Right lobe of liver (tissue), 6 donors: ENCODE results near the gene SNRNP25. TPM values are rescaled to one million over a fixed set of nuclear protein-coding genes. Genes with fewer than 3 reads are reported as not detected.
A peak's percentile ranks its signal among the peaks of the same experiment; 100 is the strongest.

Experiments
- ATAC-seq, 4 donors: fragments of 200-7000 bp; cut with Tn5 transposase; one replicate each; pipeline ENCODE4 v1.9.1; 2020; ENCODE audit warnings: mild to moderate bottlenecking in 4 of 4, moderate library complexity in 4 of 4
- DNase-seq, 3 donors: peaks; one replicate each; pipeline ENCODE4 v3.0.0-alpha.2; 2020
- H3K27ac ChIP-seq, 3 donors: fragments of 200-600 bp; one replicate each; pipeline ENCODE4 v1.8.0; 2022
- H3K27me3 ChIP-seq, 2 donors: fragments of 200-600 bp; one replicate each; pipeline ENCODE4 v1.8.0; 2022
- H3K36me3 ChIP-seq, 4 donors: fragments of 200-600 bp; sonication (generic) in 1 of 4; one replicate each; pipeline versions ENCODE4 v1.5.1 to v1.8.0; 2017 to 2022; ENCODE audit warnings: control low read depth in 1 of 4
- H3K4me1 ChIP-seq, 4 donors: fragments of 200-600 bp; sonication (generic) in 1 of 4; one replicate each; pipeline versions ENCODE4 v1.5.1 to v1.8.0; 2017 to 2022; ENCODE audit warnings: control low read depth in 1 of 4
- H3K4me3 ChIP-seq, 3 donors: fragments of 200-600 bp; one replicate each; pipeline ENCODE4 v1.8.0; 2022
- H3K9me3 ChIP-seq, 4 donors: fragments of 200-600 bp; sonication (generic) in 1 of 4; one replicate each; pipeline versions ENCODE4 v1.5.1 to v1.8.0; 2017 to 2022; ENCODE audit warnings: control low read depth in 1 of 4
- POLR2A ChIP-seq: fragments of 450-650 bp; IDR thresholded peaks from one replicate; pipeline ENCODE4 v1.6.1; 2017; ENCODE audit warnings: antibody characterized with exemption, mild to moderate bottlenecking
- WGBS: methylation state at CpG from one replicate; pipeline ENCODE4 v1.1.6; 2018; ENCODE audit warnings: low coverage, low lambda C conversion rate; ENCODE audit not compliant: insufficient coverage; ENCODE audit errors: missing lambda C conversion rate; 5-methylcytosine and 5-hydroxymethylcytosine counted together
- intact Hi-C, 2 donors: fragments of 100-400 bp; cut with DNase I; formaldehyde crosslinking; loops; one replicate each; pipeline versions ENCODE4 v1.11.2 to v1.14.1; 2022
- total RNA-seq, 6 experiments: library from RNA; depleted of rRNA in 2 of 6; stranded (reverse); fragments of >200 nt in 2 of 6; fragmentation: NEBNext Ultra II Directional in 3 of 6; extraction: Animal tissue kit (Norgen Biotek cat#: 25700) in 3 of 6; gene quantifications; one replicate each; pipeline versions ENCODE4 v1.1.0 to v1.2.4, GENCODE V29; 2016 to 2023
- TF ChIP-seq, protein P1 (sequence below), 4 donors: fragments of 200-600 bp in 3 of 4; fragments of 450-650 bp in 1 of 4; IDR thresholded peaks; one replicate each; pipeline versions ENCODE4 v1.5.1 to v1.8.0; 2016 to 2022; ENCODE audit warnings: antibody characterized with exemption in 4 of 4, mild to moderate bottlenecking in 2 of 4
- donor health status: DM: no; HTN: yes; CAD: no.
- donor health status: DM: no; HTN: no; CAD: no.
- donor health status: DM: no; HTN: no; CAD: no.
- donor health status: DM: no; HTN: yes; CAD: no.
- donor health status: DM: no; HTN: yes; CAD: no.

Gene SNRNP25
- total RNA-seq, 6 experiments from 2014 or later: 11.7 to 15.9 (median 14.8) TPM

DNA sequence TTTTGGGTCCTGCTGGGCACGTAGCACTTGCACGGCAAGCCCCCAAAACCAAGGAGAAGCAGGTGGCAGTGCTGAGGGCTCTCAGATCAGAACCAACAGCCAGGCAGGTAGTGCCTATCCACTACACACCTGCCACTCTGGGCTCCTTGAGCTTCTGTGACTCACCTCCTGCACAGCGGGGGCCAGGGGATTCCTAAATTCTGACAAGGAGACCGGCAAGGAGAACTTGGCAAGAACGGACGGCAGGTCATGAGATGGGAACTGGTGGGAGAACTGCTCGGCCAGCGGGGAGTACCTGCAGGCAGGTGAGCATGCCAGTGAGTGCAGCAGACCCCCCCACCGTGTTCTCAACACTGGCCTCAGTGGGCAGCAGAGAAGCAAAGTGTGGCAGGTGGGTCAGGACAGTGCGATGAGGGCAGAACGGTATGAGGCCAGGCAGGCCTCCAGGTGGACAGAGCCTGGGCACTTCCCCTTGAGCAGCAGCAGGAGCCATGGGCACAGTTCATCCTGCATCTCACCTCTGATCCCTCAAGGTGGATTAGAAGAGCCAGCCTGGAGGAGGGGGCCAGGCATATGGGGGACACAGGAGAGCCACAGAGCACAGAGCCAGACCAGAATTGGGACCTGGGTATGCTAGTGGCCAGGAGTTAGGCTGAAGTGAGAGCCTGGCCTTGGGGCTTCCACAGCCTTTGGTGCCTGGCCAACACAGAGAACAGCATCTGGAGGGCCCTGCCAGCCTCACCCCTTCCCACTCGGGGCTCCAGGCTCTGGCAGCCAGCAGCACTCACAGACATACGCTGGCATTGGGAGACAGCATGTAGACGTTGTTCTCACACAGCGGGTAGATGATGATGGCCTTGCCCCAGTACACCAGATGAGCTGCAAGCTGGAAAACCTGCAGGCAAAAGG is 39.1 kb downstream of the SNRNP25 start:
- H3K9me3 ChIP-seq: no peaks in the 10 kb centered on the region
- no peak overlapping the region for H3K27ac ChIP-seq
- 90% methylated on average over 6 of the region's 15 CpGs for WGBS
- H3K4me3 ChIP-seq: no peak overlapping the region
- no peak for ATAC-seq
- intact Hi-C loops: no loop called here
- peaks cover 0 to 15% (median 4%) of the 10 kb centered on the region in 4 donors for H3K36me3 ChIP-seq
- no peaks in the 10 kb centered on the region for H3K4me1 ChIP-seq
- no peaks in the 10 kb centered on the region for H3K27me3 ChIP-seq
- TF ChIP-seq POLR2A: no peak
- TF ChIP-seq, protein P1, sequence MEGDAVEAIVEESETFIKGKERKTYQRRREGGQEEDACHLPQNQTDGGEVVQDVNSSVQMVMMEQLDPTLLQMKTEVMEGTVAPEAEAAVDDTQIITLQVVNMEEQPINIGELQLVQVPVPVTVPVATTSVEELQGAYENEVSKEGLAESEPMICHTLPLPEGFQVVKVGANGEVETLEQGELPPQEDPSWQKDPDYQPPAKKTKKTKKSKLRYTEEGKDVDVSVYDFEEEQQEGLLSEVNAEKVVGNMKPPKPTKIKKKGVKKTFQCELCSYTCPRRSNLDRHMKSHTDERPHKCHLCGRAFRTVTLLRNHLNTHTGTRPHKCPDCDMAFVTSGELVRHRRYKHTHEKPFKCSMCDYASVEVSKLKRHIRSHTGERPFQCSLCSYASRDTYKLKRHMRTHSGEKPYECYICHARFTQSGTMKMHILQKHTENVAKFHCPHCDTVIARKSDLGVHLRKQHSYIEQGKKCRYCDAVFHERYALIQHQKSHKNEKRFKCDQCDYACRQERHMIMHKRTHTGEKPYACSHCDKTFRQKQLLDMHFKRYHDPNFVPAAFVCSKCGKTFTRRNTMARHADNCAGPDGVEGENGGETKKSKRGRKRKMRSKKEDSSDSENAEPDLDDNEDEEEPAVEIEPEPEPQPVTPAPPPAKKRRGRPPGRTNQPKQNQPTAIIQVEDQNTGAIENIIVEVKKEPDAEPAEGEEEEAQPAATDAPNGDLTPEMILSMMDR (IDR thresholded peaks at IDR 0.05): no peak
- DNase-seq: peak in 1 of 3 donors; percentile 12

DNA sequence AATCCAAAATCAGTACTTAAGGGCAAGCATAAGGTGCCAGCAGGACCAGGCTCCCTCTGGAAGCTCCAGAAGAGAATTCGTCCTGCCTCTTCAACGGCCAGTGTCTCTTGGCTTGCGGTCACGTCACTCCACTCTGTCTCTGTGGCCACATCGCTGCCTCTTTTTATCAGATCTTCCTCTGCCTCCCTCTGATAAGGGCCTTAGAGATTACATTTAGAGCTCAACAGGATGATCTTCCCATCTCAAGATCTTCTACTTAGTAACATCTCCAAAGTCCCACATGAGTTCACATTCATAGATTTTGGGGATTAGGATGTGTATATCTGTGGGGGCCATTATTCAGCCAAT is 41.3 kb downstream of the SNRNP25 start:
- no peaks in the 10 kb centered on the region for H3K9me3 ChIP-seq
- DNase-seq (no peak), ATAC-seq (no peak)
- TF ChIP-seq, protein P1 (IDR thresholded peaks at IDR 0.05): no peak
- no peak for TF ChIP-seq POLR2A
- peaks cover 0 to 15% (median 5%) of the 10 kb centered on the region in 4 donors for H3K4me1 ChIP-seq
- peaks cover 0 to 4% (median 0%) of the 10 kb centered on the region in 4 donors for H3K36me3 ChIP-seq
- H3K27me3 ChIP-seq: no peaks in the 10 kb centered on the region
- WGBS: 96% methylated on average over 4 of the region's 5 CpGs
- H3K4me3 ChIP-seq: no peak overlapping the region
- no peak overlapping the region for H3K27ac ChIP-seq
- intact Hi-C loops: no loop called here

DNA sequence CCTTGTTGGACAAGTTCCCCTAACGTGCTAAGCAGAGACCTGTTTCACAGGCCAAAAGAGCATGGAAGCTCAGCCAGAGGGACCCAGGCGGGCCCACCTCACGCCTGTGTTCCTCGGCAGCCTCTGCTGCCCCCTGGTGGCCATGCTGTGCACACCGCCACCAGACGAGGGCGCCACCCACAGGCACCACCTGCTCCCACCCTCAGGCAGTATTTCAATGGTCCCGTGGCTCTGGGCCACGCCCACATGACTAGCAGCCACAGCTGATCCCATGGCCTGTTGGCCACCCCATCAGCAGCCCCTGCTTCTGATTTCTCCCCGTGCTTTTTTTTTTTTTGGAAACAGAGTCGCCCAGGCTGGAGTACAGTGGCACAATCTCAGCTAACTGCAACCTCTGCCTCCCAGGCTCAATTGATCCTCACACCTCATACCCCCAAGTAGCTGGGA is 43.3 kb downstream of the SNRNP25 start:
- WGBS: 30% methylated on average over 6 of the region's 11 CpGs
- Histone ChIP-seq H3K9me3 (no peaks in the 10 kb centered on the region), H3K4me1 (peaks cover 0 to 18% (median 5%) of the 10 kb centered on the region in 4 donors), H3K36me3 (no peaks in the 10 kb centered on the region), H3K4me3 (no peak overlapping the region), H3K27me3 (no peaks in the 10 kb centered on the region), H3K27ac (no peak overlapping the region)
- DNase-seq: peak; percentile 88 to 90 (median 89)
- peak; percentile 88 to 90 (median 88) for ATAC-seq
- no peak for TF ChIP-seq POLR2A
- TF ChIP-seq, protein P1 (IDR thresholded peaks at IDR 0.05): peak; percentile 96 to 99 (median 98)
- intact Hi-C loops: no loop called here

DNA sequence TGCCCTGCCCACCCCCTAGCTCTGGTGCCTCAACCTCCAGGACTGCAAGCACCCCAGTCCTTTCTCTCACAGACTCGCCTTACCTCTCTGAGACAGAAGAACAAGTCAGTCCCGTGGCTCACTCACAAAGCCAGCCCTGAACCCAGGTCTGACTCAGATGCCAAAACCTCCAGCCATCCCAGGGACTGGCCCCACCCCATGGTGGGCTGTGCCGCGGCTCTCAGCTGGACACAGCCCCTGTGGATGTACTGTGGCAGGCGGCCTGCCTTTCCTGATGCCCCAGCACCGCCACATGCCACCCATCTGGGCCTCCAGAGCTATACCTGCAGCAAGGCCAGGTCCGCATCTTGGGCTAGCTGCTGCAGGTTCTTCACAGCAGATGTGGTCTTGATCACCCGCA is 44.2 kb downstream of the SNRNP25 start:
- H3K27me3 ChIP-seq: no peaks in the 10 kb centered on the region
- no peak overlapping the region for H3K27ac ChIP-seq
- H3K9me3 ChIP-seq: no peaks in the 10 kb centered on the region
- DNase-seq (no peak), ATAC-seq (no peak)
- 89% methylated on average over 6 of the region's 8 CpGs for WGBS
- H3K4me3 ChIP-seq: no peak overlapping the region
- intact Hi-C loops: no loop called here
- H3K4me1 ChIP-seq: peaks cover 0 to 21% (median 6%) of the 10 kb centered on the region in 4 donors
- H3K36me3 ChIP-seq: no peaks in the 10 kb centered on the region
- TF ChIP-seq, protein P1 (IDR thresholded peaks at IDR 0.05): no peak
- no peak for TF ChIP-seq POLR2A
